Fibroblast of skin of left biceps (primary cell): ENCODE measurements around the gene LCE4A.

ENCODE experiments used
- DNase-seq, 2 experiments: peaks; one replicate each; pipeline ENCODE4 v3.0.0-alpha.2; 2013; ENCODE audit warnings: low read depth in 2 of 2

LCE4A gene

GRCh38 chr1:152745765-152746444, 37.9 kb downstream of the LCE4A start:
- no peak for DNase-seq

GRCh38 chr1:152747831-152748230, 39.9 kb downstream of the LCE4A start:
- DNase-seq: no peak

- peak in 1 of 2 experiments; percentile 4 for DNase-seq
Measured at GRCh38 chr1:152752225-152752624, 44.3 kb downstream of the LCE4A start.

GRCh38 chr1:152753586-152753985, 45.6 kb downstream of the LCE4A start:
- DNase-seq: no peak

- DNase-seq: no peak
Measured at GRCh38 chr1:152756872-152757271, 48.9 kb downstream of the LCE4A start.

DNA sequence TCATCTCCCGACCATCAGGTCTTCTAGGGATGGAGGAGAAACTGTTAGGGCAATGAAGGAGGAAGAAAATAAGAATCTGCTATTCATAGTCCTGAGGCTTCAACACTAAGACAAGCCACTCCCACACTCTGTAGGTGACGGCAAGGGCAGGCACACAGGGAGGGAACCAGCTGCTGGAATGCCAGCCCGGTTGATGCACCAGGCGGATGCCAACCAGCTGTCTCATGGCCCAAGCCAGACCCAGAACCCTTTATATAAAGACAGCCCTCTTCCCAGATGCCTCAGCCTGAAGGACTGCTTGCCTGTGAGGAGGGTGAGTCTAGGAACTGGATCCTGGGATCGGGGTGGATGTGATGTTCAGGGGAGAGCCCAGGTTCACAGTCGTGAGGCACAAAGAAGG, 49.8 kb downstream of the LCE4A start, which contains the start of gene KPRP:
TSS of gene KPRP (plus strand) at position 279 of the 400 bp plus-strand sequence. CDS start 1,564 bp downstream, outside the sequence.
- DNase-seq: no peak

- DNase-seq: no peak
Measured at GRCh38 chr1:152758636-152759035, 50.7 kb downstream of the LCE4A start.
